ENCODE measurements around the gene GLI2. TPM values are rescaled to one million over a fixed set of nuclear protein-coding genes. Genes with fewer than 3 reads are reported as not detected.
A peak's percentile ranks its signal among the peaks of the same experiment; 100 is the strongest.

The GLI2 gene
- polyA plus RNA-seq, 1 experiment, result 5.2 TPM

DNA sequence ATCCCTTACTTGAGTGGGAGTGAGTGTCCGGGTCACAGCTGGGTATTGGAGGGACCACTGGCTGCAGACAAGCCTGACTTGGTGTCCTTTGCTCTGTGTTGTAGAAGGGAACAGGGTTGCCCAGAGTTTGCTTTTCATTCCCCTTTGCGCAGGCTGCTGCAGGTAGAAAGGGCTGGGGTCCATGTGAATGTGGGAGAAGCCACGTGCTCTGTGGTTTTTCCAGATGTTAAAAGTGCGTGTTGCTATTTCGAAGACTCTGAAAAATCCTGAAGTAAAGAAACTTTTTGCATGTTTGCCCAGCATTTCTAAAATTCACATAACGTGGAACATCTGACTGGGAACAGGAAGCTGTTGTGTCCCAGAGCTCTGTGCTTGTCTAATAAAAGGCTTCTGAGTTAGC lies 28.8 kb downstream of the GLI2 start:
- no peak for DNase-seq (ENCODE audit: low read depth, low spot score)
- Histone ChIP-seq H3K27ac (ENCODE audit: low read depth, low read length) (peak overlapping the region; percentile 100), H3K27me3 (ENCODE audit: control insufficient read depth, insufficient read depth, low read length) (no peaks in the 10 kb centered on the region), H3K4me3 (ENCODE audit: low read depth, low read length) (no peak overlapping the region), H3K9me3 (ENCODE audit: control insufficient read depth, insufficient read depth, low read length) (no peaks in the 10 kb centered on the region; the same call in 1 of the 2 replicates)
- POLR2A ChIA-PET, result interaction anchor here (2.2 to 3.0 kb wide), 2 partner anchors 27 to 61 kb away, joined by 14 to 47 read pairs; partner anchors contain the start of gene GLI2
- TF ChIP-seq, protein P1, sequence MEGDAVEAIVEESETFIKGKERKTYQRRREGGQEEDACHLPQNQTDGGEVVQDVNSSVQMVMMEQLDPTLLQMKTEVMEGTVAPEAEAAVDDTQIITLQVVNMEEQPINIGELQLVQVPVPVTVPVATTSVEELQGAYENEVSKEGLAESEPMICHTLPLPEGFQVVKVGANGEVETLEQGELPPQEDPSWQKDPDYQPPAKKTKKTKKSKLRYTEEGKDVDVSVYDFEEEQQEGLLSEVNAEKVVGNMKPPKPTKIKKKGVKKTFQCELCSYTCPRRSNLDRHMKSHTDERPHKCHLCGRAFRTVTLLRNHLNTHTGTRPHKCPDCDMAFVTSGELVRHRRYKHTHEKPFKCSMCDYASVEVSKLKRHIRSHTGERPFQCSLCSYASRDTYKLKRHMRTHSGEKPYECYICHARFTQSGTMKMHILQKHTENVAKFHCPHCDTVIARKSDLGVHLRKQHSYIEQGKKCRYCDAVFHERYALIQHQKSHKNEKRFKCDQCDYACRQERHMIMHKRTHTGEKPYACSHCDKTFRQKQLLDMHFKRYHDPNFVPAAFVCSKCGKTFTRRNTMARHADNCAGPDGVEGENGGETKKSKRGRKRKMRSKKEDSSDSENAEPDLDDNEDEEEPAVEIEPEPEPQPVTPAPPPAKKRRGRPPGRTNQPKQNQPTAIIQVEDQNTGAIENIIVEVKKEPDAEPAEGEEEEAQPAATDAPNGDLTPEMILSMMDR (IDR thresholded peaks at IDR 0.05; ENCODE audit: low read depth, low read length), result no peak
- CTCF ChIA-PET, result interaction anchor here (0.9 to 1.3 kb wide), 2 partner anchors 27 to 68 kb away, joined by 3 to 5 read pairs; no protein-coding TSS in a partner anchor

DNA sequence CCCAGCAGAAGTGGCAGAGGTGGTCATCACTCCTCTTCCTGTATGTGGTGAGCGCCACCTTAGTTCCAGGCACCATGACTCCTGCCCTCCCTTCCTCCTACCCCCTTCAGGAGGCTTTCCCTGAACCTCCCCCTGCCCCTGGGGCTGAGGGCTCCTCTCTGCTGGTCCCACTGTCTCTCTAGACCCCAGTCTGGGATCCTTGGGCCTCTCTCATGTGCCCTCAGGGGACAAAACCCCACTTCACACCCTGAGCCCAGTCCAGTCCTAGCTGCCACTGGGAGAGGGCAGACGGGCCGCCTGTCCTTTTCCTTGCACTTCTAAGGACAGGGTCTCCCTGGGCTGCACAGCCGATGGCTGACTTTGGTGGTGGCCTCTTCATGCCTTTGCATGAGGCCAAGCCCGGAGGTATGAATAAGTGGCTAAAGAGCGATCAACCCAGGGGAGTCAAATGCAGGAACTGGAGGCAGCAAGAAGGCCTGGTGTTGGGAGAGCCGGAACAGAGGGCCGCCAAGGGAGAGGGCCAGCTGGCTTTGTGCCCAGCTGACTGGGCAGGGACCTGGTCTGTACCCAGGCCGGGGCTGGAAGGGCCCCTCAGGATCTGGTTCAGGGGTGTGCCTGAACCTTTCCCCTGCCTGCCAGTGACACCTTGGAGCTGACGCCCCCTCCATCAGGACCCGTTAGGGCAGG lies 29.5 kb downstream of the GLI2 start:
- TF ChIP-seq, protein P1 (IDR thresholded peaks at IDR 0.05; ENCODE audit: low read depth, low read length), result no peak
- ChIA-PET POLR2A (interaction anchor here (0.6 to 3.0 kb wide), 12 partner anchors 15 to 310 kb away, joined by 3 to 47 read pairs (median 5); partner anchors contain the start of gene GLI2), CTCF (interaction anchor here (0.6 to 1.3 kb wide), 4 partner anchors 28 to 156 kb away, joined by 3 to 5 read pairs (median 4); partner anchors contain the start of gene GLI2)
- H3K27ac ChIP-seq (ENCODE audit: low read depth, low read length), result peak overlapping the region; percentile 100
- DNase-seq (ENCODE audit: low read depth, low spot score), result no peak
- peak overlapping the region; percentile 43 for H3K4me3 ChIP-seq (ENCODE audit: low read depth, low read length)
- no peaks in the 10 kb centered on the region; the same call in 1 of the 2 replicates for H3K9me3 ChIP-seq (ENCODE audit: control insufficient read depth, insufficient read depth, low read length)
- no peaks in the 10 kb centered on the region for H3K27me3 ChIP-seq (ENCODE audit: control insufficient read depth, insufficient read depth, low read length)

DNA sequence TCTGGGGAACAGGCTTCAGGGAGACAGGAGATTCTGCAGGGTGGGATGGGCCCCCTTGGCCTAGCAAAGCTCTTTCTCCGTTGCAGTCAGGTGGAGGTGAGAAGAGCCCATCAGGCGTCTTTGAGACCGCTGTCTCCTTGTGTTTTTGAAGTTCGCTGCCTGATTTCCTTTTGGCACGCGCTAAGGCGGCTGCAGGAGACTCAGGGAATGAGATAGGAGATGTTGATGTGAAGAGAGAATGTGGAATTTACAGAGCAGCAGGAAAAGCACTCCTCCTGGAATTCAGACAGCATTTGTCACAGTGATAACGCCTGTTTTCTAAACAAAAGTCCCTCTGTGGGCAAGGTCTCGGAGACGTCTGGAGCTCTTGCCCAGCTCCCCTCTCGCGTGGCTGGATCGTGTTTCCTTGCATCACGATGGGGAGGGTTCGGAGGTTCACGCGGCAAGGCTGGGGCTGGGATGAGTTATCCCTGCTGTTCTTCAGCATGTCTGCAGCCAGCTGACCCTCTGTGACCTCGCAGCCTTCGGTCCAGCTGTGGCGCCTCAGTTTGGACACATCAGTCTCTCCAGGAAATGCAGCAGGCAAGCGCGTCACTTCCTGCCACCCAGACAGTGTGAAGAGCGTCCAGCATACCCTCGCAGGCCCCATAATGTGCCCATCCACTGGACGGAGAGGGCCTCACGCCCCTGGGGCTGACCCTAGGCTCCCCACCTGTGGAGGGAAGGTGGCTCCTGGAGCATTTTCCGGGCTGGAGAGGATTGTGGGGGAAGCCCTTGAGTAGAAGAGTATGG lies 30.2 kb downstream of the GLI2 start:
- CTCF ChIA-PET, result interaction anchor here (0.6 to 1.3 kb wide), 4 partner anchors 29 to 155 kb away, joined by 3 to 5 read pairs (median 4); partner anchors contain the start of gene GLI2
- POLR2A ChIA-PET, result interaction anchor here (0.6 to 3.0 kb wide), 16 partner anchors 12 to 634 kb away, joined by 3 to 47 read pairs (median 5); partner anchors contain the start of gene GLI2

DNA sequence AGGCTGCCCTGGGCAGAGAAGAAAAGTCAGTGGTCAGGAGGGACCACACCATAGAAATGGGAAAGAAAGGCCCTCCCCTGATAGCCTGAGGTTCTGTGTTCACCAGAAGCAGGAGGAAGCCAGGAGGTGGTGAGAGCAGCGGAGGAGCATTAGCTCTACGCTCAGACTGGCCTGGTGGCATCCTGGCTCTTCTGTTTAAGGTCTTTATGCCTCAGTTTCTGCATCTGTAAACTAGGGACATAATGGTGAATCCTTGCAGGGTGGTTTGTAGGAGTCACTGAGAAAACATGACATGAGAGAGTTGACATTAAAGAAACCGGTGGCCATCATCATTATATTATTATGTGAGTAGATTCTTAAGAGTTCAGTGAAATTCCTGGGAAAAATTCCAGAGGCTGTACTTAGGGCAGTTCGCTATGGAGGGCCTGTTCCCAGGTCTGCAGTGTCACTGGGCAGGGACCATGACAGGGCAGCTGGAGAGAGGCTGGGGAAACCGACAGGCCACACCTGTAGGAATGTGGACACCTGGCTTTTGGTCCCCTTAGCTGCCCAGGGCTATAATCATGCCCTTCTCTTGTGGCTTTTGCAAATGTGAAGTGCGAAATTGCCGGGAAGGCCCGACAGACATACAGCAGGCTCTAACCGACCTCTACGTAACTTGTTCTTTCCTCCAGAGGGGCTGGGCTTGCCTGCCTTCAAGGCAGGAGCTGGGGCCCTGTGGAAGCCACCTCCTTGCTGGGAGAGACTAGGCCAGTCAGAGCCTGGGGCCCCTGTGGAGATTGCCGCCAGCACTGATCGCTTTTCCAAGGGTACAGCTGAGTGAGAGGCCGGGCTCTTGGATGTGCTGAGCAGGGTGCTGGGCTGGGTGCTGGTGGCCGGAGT lies 31.0 kb downstream of the GLI2 start:
- Histone ChIP-seq H3K9me3 (ENCODE audit: control insufficient read depth, insufficient read depth, low read length) (no peaks in the 10 kb centered on the region; the same call in 1 of the 2 replicates), H3K4me3 (ENCODE audit: low read depth, low read length) (no peak overlapping the region), H3K27me3 (ENCODE audit: control insufficient read depth, insufficient read depth, low read length) (no peaks in the 10 kb centered on the region), H3K27ac (ENCODE audit: low read depth, low read length) (peak overlapping the region; percentile 100)
- CTCF ChIA-PET, result interaction anchor here (1.3 kb wide), 1 partner anchor 31 kb away, joined by 4 read pairs; the partner anchor contains the start of gene GLI2
- DNase-seq (ENCODE audit: low read depth, low spot score), result no peak
- POLR2A ChIA-PET, result interaction anchor here (0.6 to 3.0 kb wide), 15 partner anchors 11 to 635 kb away, joined by 3 to 47 read pairs (median 5); partner anchors contain the start of gene GLI2
- TF ChIP-seq, protein P1 (IDR thresholded peaks at IDR 0.05; ENCODE audit: low read depth, low read length), result no peak

More for the DNA sequence above, 30.2 kb downstream of the GLI2 start:
- Histone ChIP-seq H3K27ac (ENCODE audit: low read depth, low read length) (peak overlapping the region; percentile 100), H3K27me3 (ENCODE audit: control insufficient read depth, insufficient read depth, low read length) (no peaks in the 10 kb centered on the region), H3K4me3 (ENCODE audit: low read depth, low read length) (peak overlapping the region; percentile 43), H3K9me3 (ENCODE audit: control insufficient read depth, insufficient read depth, low read length) (no peaks in the 10 kb centered on the region; the same call in 1 of the 2 replicates)
- DNase-seq (ENCODE audit: low read depth, low spot score), result peak; percentile 99
- TF ChIP-seq, protein P1 (IDR thresholded peaks at IDR 0.05; ENCODE audit: low read depth, low read length), result no peak

Data from AG04450 (cell line).